Endothelial cell of umbilical vein (primary cell): ENCODE results near the gene NEURL2. TPM values are rescaled to one million over a fixed set of nuclear protein-coding genes. Genes with fewer than 3 reads are reported as not detected.

Source experiments
- BruUV-seq: library from RNA; stranded (reverse); fragments of 400-500 nt; replicated peaks from 2 replicates; lab custom pipeline; 2021; lab: Mats Ljungman, UMichigan
- CTCF ChIA-PET: fragments of 300-600, 350-600 bp; sonication (Branson Sonifier 250); formaldehyde crosslinking; loops from one replicate; lab custom pipeline; 2021; ENCODE audit warnings: antibody characterized with exemption, inconsistent platforms; lab: Charles Lee
- POLR2A ChIA-PET: fragments of 300-600, 350-600 bp; sonication (Branson Sonifier 250); formaldehyde crosslinking; loops from one replicate; lab custom pipeline; 2021; ENCODE audit warnings: antibody characterized with exemption, inconsistent platforms; lab: Charles Lee
- DNase-seq: peaks from one replicate; pipeline ENCODE4 v3.0.0-alpha.2; 2011; ENCODE audit warnings: low read depth, low spot score
- FAIRE-seq: peaks from 2 replicates; lab custom pipeline; 2011; peaks lifted over from hg19 to GRCh38; lab: Jason Lieb, UNC
- H2AFZ ChIP-seq: 2 replicates; pipeline ENCODE4 v1.6.0; 2012; ENCODE audit warnings: low read depth, low read length, control low read depth, inconsistent platforms
- H3K27ac ChIP-seq: 2 replicates; pipeline ENCODE4 v1.5.1; 2011; ENCODE audit warnings: low read depth, mild to moderate bottlenecking, control low read depth, low read length, moderate library complexity; ENCODE audit not compliant: insufficient read depth
- H3K27me3 ChIP-seq, 2 experiments: 2 replicates each; pipeline versions ENCODE4 v1.6.0 to v1.6.1; 2011; ENCODE audit warnings: low read length in 2 of 2, mixed read lengths in 1 of 2; ENCODE audit not compliant: control insufficient read depth in 2 of 2, insufficient read depth in 2 of 2
- H3K36me3 ChIP-seq, 2 experiments: 2 replicates in 1 of 2; 3 replicates in 1 of 2; pipeline ENCODE4 v1.5.1; 2011; ENCODE audit warnings: low read length in 2 of 2, mild to moderate bottlenecking in 1 of 2, moderate library complexity in 1 of 2; ENCODE audit not compliant: control insufficient read depth in 2 of 2, insufficient read depth in 2 of 2; ENCODE audit errors: extremely low read depth in 1 of 2
- H3K4me1 ChIP-seq: 3 replicates; pipeline ENCODE4 v1.5.1; 2011; ENCODE audit warnings: mild to moderate bottlenecking, low read length; ENCODE audit not compliant: control insufficient read depth, insufficient read depth; ENCODE audit errors: extremely low read depth
- H3K4me2 ChIP-seq: 2 replicates; pipeline ENCODE4 v1.6.1; 2011; ENCODE audit warnings: low read length, control low read depth, mixed read lengths; ENCODE audit not compliant: insufficient read depth
- H3K4me3 ChIP-seq, 3 experiments: fragments of 200-600 bp in 1 of 3; sonication (generic), shearing (Covaris generic) in 1 of 3; replicated peaks in 1 of 3; 2 replicates each; pipeline ENCODE4 v1.5.1; 2011 to 2016; ENCODE audit warnings: control low read depth in 3 of 3, low read length in 3 of 3, mild to moderate bottlenecking in 2 of 3, inconsistent platforms in 1 of 3, low read depth in 1 of 3, moderate library complexity in 1 of 3; ENCODE audit not compliant: insufficient read depth in 1 of 3
- H3K79me2 ChIP-seq: 2 replicates; pipeline ENCODE4 v1.6.0; 2012; ENCODE audit warnings: low read length, inconsistent platforms; ENCODE audit not compliant: control insufficient read depth, insufficient read depth
- H3K9ac ChIP-seq: replicated peaks from 2 replicates; pipeline ENCODE3; 2011; ENCODE audit warnings: low read length, control low read depth; ENCODE audit not compliant: insufficient read depth; ENCODE audit errors: extremely low read depth
- H3K9me1 ChIP-seq: replicated peaks from 3 replicates; pipeline ENCODE4 v1.6.0; 2011; ENCODE audit warnings: mild to moderate bottlenecking, low read length; ENCODE audit not compliant: control insufficient read depth, insufficient read depth; ENCODE audit errors: extremely low read depth
- H3K9me3 ChIP-seq: replicated peaks from 2 replicates; pipeline ENCODE4 v1.5.1; 2012; ENCODE audit warnings: low read length, inconsistent platforms; ENCODE audit not compliant: control insufficient read depth, insufficient read depth
- H4K20me1 ChIP-seq: replicated peaks from 2 replicates; pipeline ENCODE3; 2011; ENCODE audit warnings: mild to moderate bottlenecking, low read length; ENCODE audit not compliant: control insufficient read depth, insufficient read depth; ENCODE audit errors: extremely low read depth
- EZH2 ChIP-seq: IDR thresholded peaks from 2 replicates; pipeline ENCODE4 v1.6.1; 2012; ENCODE audit warnings: borderline replicate concordance, low read depth, mild to moderate bottlenecking, moderate library complexity, low read length, inconsistent platforms; ENCODE audit not compliant: severe bottlenecking
- FOS ChIP-seq: IDR thresholded peaks from 2 replicates; pipeline ENCODE4 v1.6.1; 2011; ENCODE audit warnings: mild to moderate bottlenecking, low read length, moderate library complexity, borderline replicate concordance; ENCODE audit not compliant: insufficient read depth
- GATA2 ChIP-seq: IDR thresholded peaks from 2 replicates; pipeline ENCODE4 v1.7.0; 2011; ENCODE audit warnings: low read depth, mild to moderate bottlenecking, moderate library complexity, mixed read lengths, low read length; ENCODE audit not compliant: insufficient read length, insufficient read depth
- JUN ChIP-seq: IDR thresholded peaks from 2 replicates; pipeline ENCODE4 v1.6.1; 2011; ENCODE audit warnings: borderline replicate concordance, low read depth; ENCODE audit not compliant: insufficient read length, insufficient read depth
- MYC ChIP-seq: IDR thresholded peaks from one replicate; pipeline ENCODE4 v1.6.1; 2011; ENCODE audit warnings: mild to moderate bottlenecking, low read depth, low read length
- POLR2A ChIP-seq: IDR thresholded peaks from 2 replicates; pipeline ENCODE4 v1.6.1; 2012; ENCODE audit warnings: low read depth, mild to moderate bottlenecking, control low read depth, low read length
- POLR2AphosphoS5 ChIP-seq: IDR thresholded peaks from 2 replicates; pipeline ENCODE4 v1.6.1; 2012; ENCODE audit warnings: low read depth, mild to moderate bottlenecking, control low read depth, low read length, moderate library complexity; ENCODE audit not compliant: insufficient read depth
- dilution Hi-C: fragments of 300-500 bp; cut with MboI; formaldehyde crosslinking; loops from one replicate; pipeline ENCODE4 v1.15.0; 2019; ENCODE audit warnings: low sequenced_read_pairs; ENCODE audit not compliant: extremely low pct_ligation_motif_present
- intact Hi-C: fragments of 100-400 bp; cut with micrococcal nuclease; formaldehyde crosslinking; loops from one replicate; pipeline ENCODE4 v1.10.0; 2022
- polyA plus RNA-seq, 4 experiments: library from polyadenylated mRNA; depleted of rRNA in 3 of 4; stranded (reverse) in 3 of 4; unstranded in 1 of 4; fragments of >200 nt; gene quantifications; 2 replicates each; pipeline versions ENCODE4 v1.2.1 to v1.2.3, GENCODE V29; 2011 to 2012; ENCODE audit warnings: missing spikeins in 1 of 4
- total RNA-seq: library from RNA; stranded (reverse); gene quantifications from 2 replicates; pipeline ENCODE4 v1.2.3, GENCODE V29; 2021
- TF ChIP-seq, protein P1 (sequence below): IDR thresholded peaks from 2 replicates; pipeline ENCODE4 v1.6.1; 2011; ENCODE audit not compliant: insufficient read depth, insufficient read length
- TF ChIP-seq, protein P2 (sequence below), 2 donors: IDR thresholded peaks; 1 replicate in 1 of 2; 2 replicates in 1 of 2; pipeline ENCODE4 v1.5.1; 2011; ENCODE audit warnings: low read length in 2 of 2, mild to moderate bottlenecking in 2 of 2, moderate library complexity in 2 of 2, control low read depth in 1 of 2, inconsistent platforms in 1 of 2, low read depth in 1 of 2; ENCODE audit not compliant: insufficient read depth in 1 of 2; ENCODE audit errors: extremely low read depth in 1 of 2

Gene NEURL2
- total and polyA plus RNA-seq, 2 donors (not counting 3 experiments of a cell fraction or from before 2014, with no cell fraction given): 2.8 to 5.4 TPM

DNA sequence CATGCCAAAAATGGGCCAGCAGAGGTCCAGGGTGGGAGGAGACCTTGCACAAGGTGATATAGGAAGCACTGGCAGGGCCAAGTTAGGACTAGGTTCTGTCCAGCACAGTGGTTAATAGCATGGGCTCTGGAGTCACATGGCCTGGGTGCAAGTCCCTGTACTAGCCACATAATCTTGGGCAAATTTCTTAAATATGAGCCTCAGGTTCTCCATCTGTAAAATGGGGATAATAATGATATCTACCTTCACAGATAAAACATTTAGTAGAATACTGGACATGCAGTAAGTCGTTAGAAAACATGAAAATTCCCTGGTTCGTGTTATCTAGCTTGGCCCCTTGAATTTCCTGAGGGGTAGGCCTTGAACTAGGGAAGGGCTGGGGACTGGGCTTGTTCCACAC is 6.3 kb upstream of the NEURL2 start:
- dilution Hi-C loops (no loop called here), intact Hi-C loops (no loop called here)
- Histone ChIP-seq H4K20me1 (no peaks in the 10 kb centered on the region), H3K36me3 (peaks cover 4 to 34% of the 10 kb centered on the region in 2 experiments), H3K79me2 (no peaks in the 10 kb centered on the region), H2AFZ (no peak overlapping the region), H3K4me1 (peaks cover 6% of the 10 kb centered on the region), H3K9me3 (no peaks in the 10 kb centered on the region), H3K9ac (no peak overlapping the region), H3K9me1 (no peaks in the 10 kb centered on the region), H3K27me3 (no peaks in the 10 kb centered on the region), H3K4me2 (no peak overlapping the region), H3K4me3 (no peak overlapping the region), H3K27ac (no peak overlapping the region)
- CTCF ChIA-PET: interaction anchor here (0.6 to 0.7 kb wide), 2 partner anchors 13 to 536 kb away, joined by 3 read pairs; no protein-coding TSS in a partner anchor
- TF ChIP-seq EZH2 (no peak), POLR2AphosphoS5 (no peak), POLR2A (no peak), GATA2 (no peak), JUN (no peak), FOS (no peak), MYC (no peak)
- TF ChIP-seq, protein P1, sequence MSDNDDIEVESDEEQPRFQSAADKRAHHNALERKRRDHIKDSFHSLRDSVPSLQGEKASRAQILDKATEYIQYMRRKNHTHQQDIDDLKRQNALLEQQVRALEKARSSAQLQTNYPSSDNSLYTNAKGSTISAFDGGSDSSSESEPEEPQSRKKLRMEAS: no peak
- TF ChIP-seq, protein P2, sequence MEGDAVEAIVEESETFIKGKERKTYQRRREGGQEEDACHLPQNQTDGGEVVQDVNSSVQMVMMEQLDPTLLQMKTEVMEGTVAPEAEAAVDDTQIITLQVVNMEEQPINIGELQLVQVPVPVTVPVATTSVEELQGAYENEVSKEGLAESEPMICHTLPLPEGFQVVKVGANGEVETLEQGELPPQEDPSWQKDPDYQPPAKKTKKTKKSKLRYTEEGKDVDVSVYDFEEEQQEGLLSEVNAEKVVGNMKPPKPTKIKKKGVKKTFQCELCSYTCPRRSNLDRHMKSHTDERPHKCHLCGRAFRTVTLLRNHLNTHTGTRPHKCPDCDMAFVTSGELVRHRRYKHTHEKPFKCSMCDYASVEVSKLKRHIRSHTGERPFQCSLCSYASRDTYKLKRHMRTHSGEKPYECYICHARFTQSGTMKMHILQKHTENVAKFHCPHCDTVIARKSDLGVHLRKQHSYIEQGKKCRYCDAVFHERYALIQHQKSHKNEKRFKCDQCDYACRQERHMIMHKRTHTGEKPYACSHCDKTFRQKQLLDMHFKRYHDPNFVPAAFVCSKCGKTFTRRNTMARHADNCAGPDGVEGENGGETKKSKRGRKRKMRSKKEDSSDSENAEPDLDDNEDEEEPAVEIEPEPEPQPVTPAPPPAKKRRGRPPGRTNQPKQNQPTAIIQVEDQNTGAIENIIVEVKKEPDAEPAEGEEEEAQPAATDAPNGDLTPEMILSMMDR (IDR thresholded peaks at IDR 0.05; ENCODE audit: extremely low read depth in 1 of 2, insufficient read depth in 1 of 2, low read depth in 1 of 2, low read length in 2 of 2): no peak
- POLR2A ChIA-PET: no interaction called here
- no TSS peak for BruUV-seq
- DNase-seq (no peak), FAIRE-seq (no peak)
